AG10803 (cell line): ENCODE results near the gene TMEM106B.

ENCODE experiments used
- DNase-seq: peaks from one replicate; pipeline ENCODE4 v3.0.0; 2010; ENCODE audit warnings: low read depth
- H3K4me3 ChIP-seq: 2 replicates; pipeline ENCODE4 v1.5.1; 2011; ENCODE audit warnings: mild to moderate bottlenecking, low read length, control low read depth
- CTCF ChIP-seq: conservative IDR thresholded peaks from 2 replicates; pipeline ENCODE4 v1.5.1; 2011; ENCODE audit warnings: mild to moderate bottlenecking, low read length, control low read depth, inconsistent platforms

The TMEM106B gene

GRCh38 chr7:12194426-12194825 lies 16.7 kb upstream of the TMEM106B start:
- DNase-seq = no peak
- no peak overlapping the region for H3K4me3 ChIP-seq
- TF ChIP-seq CTCF = no peak

- TF ChIP-seq CTCF = no peak
- DNase-seq = no peak
- H3K4me3 ChIP-seq = no peak overlapping the region
These were observed 14.7 kb upstream of the TMEM106B start for GRCh38 chr7:12196386-12196785.

GRCh38 chr7:12199363-12199762 lies 11.7 kb upstream of the TMEM106B start:
- no peak overlapping the region for H3K4me3 ChIP-seq
- DNase-seq = no peak
- no peak for TF ChIP-seq CTCF

GRCh38 chr7:12207046-12207445 lies 4.0 kb upstream of the TMEM106B start:
- no peak overlapping the region for H3K4me3 ChIP-seq
- DNase-seq = no peak
- no peak for TF ChIP-seq CTCF

- H3K4me3 ChIP-seq = no peak overlapping the region
- no peak for DNase-seq
- no peak for TF ChIP-seq CTCF
These were observed 1.9 kb upstream of the TMEM106B start for GRCh38 chr7:12209221-12209620.

- peak overlapping the region; percentile 85 for H3K4me3 ChIP-seq
- no peak for TF ChIP-seq CTCF
- no peak for DNase-seq
These were observed 678 bp upstream of the TMEM106B start for GRCh38 chr7:12210179-12211053.
